HEK293 (cell line): Measurements from ENCODE around the gene MEGF6.

ENCODE experiments used
- ZFP41 ChIP-seq: fragments of 450-650 bp; formaldehyde crosslinking; IDR thresholded peaks from 2 replicates; pipeline ENCODE4 v1.5.1; 2016; ENCODE audit warnings: missing biosample characterization, missing genetic modification characterization, borderline replicate concordance
- ZNF394 ChIP-seq: fragments of 450-650 bp; formaldehyde crosslinking; IDR thresholded peaks from 2 replicates; pipeline ENCODE4 v1.5.1; 2016; ENCODE audit warnings: missing biosample characterization, missing genetic modification characterization, mild to moderate bottlenecking, moderate library complexity, borderline replicate concordance
- ZNF76 ChIP-seq: fragments of 450-650 bp; formaldehyde crosslinking; IDR thresholded peaks from 2 replicates; pipeline ENCODE4; 2016; ENCODE audit warnings: low read depth, missing biosample characterization, missing genetic modification characterization, borderline replicate concordance
- ZNF776 ChIP-seq: fragments of 450-650 bp; formaldehyde crosslinking; IDR thresholded peaks from 2 replicates; pipeline ENCODE4 v1.5.0; 2017; ENCODE audit warnings: missing biosample characterization, missing genetic modification characterization, borderline replicate concordance
- TF ChIP-seq, protein P1 (sequence below): fragments of 450-650 bp; formaldehyde crosslinking; IDR thresholded peaks from 2 replicates; pipeline ENCODE4 v1.5.1; 2016; ENCODE audit warnings: missing biosample characterization, missing genetic modification characterization

DNA sequence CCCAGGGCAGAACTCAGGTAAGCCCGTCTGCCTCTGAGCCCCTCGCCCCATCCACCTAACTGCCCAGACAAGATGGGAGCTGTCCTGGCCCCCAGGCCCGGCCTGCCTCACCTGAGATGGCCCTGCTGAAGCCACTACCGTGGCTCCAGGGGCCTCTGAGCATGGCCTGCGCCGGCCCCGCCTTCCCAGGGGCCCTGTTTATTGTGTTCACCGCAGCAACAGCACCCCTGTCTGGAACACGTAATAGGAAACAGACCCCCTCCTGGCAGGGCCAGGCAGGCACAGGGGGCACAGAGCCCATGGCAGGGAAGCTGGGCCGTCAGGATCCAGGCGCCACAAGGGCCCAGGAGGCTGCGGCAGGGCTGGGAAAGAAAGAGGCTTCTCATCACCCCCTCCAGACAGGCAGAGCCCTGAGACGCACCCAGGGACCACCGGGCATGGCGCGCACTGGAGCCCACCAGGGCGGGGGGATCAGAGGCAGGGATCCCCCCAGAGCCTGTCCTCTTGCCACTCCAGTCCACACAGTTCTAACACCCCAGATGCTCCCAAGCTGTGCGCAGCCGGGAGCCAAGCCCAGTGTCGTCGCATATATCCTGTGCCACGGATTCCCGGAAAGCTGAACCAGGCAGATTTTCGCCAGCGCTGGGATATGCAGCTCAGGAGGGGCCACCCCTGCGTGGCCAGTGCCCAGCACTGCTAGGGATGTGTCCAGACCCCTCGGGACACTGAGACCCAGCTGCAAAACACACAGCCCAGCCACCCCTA, 94.2 kb downstream of the MEGF6 start:
- TF ChIP-seq, protein P1, sequence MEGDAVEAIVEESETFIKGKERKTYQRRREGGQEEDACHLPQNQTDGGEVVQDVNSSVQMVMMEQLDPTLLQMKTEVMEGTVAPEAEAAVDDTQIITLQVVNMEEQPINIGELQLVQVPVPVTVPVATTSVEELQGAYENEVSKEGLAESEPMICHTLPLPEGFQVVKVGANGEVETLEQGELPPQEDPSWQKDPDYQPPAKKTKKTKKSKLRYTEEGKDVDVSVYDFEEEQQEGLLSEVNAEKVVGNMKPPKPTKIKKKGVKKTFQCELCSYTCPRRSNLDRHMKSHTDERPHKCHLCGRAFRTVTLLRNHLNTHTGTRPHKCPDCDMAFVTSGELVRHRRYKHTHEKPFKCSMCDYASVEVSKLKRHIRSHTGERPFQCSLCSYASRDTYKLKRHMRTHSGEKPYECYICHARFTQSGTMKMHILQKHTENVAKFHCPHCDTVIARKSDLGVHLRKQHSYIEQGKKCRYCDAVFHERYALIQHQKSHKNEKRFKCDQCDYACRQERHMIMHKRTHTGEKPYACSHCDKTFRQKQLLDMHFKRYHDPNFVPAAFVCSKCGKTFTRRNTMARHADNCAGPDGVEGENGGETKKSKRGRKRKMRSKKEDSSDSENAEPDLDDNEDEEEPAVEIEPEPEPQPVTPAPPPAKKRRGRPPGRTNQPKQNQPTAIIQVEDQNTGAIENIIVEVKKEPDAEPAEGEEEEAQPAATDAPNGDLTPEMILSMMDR: no peak
- TF ChIP-seq ZFP41 (tag by site-specific recombination): no peak
- TF ChIP-seq ZNF76 (tag by site-specific recombination): no peak
- no peak for TF ChIP-seq ZNF776 (tag by site-specific recombination)
- TF ChIP-seq ZNF394 (tag by site-specific recombination): no peak
